GM23338 (cell line): ENCODE measurements around the gene AFF3. TPM values are rescaled to one million over a fixed set of nuclear protein-coding genes. Genes with fewer than 3 reads are reported as not detected.
A peak's percentile ranks its signal among the peaks of the same experiment; 100 is the strongest.

ENCODE experiments used
- ATAC-seq: fragments of 200-7000 bp; cut with Tn5 transposase; 3 replicates; pipeline ENCODE4 v1.9.1; 2020
- DNase-seq: peaks from one replicate; pipeline ENCODE4 v3.0.0-alpha.2; 2015; ENCODE audit warnings: low spot score
- H2AFZ ChIP-seq: fragments of 200-600 bp; sonication (generic); 2 replicates; pipeline ENCODE4 v1.8.0; 2016; ENCODE audit warnings: antibody characterized with exemption, mild to moderate bottlenecking, moderate library complexity
- H3F3A ChIP-seq: fragments of 200-600 bp; sonication (generic); replicated peaks from 2 replicates; pipeline ENCODE4 v1.8.0; 2017; ENCODE audit warnings: antibody characterized with exemption, mixed run types, low read depth
- H3K27ac ChIP-seq: fragments of 200-600 bp; sonication (generic); 2 replicates; pipeline ENCODE4 v1.6.1; 2016; ENCODE audit warnings: low read depth
- H3K27me3 ChIP-seq: fragments of 200-600 bp; sonication (generic); 2 replicates; pipeline ENCODE4 v1.8.0; 2016; ENCODE audit warnings: mild to moderate bottlenecking, mixed run types, moderate library complexity; ENCODE audit not compliant: insufficient read depth
- H3K36me3 ChIP-seq: fragments of 200-600 bp; sonication (generic); 2 replicates; pipeline ENCODE4 v1.8.0; 2016; ENCODE audit warnings: mild to moderate bottlenecking; ENCODE audit not compliant: insufficient read depth
- H3K4me1 ChIP-seq: fragments of 200-600 bp; sonication (generic); 2 replicates; pipeline ENCODE4 v1.8.0; 2016; ENCODE audit warnings: mild to moderate bottlenecking, moderate library complexity; ENCODE audit not compliant: insufficient read depth
- H3K4me2 ChIP-seq: fragments of 200-600 bp; sonication (generic); 2 replicates; pipeline ENCODE4 v1.7.1; 2017; ENCODE audit warnings: mixed run types
- H3K4me3 ChIP-seq: fragments of 200-600 bp; sonication (generic); 2 replicates; pipeline ENCODE4 v1.6.1; 2016; ENCODE audit warnings: mixed run types
- H3K79me2 ChIP-seq: fragments of 200-600 bp; sonication (generic); replicated peaks from 2 replicates; pipeline ENCODE4 v1.8.0; 2017; ENCODE audit warnings: mild to moderate bottlenecking; ENCODE audit not compliant: insufficient read depth
- H3K9me2 ChIP-seq: fragments of 200-600 bp; sonication (generic); 2 replicates; pipeline ENCODE4 v1.8.0; 2017; ENCODE audit not compliant: insufficient read depth
- H4K20me1 ChIP-seq: fragments of 200-600 bp; sonication (generic); replicated peaks from 2 replicates; pipeline ENCODE4 v1.8.0; 2017; ENCODE audit warnings: mild to moderate bottlenecking; ENCODE audit not compliant: insufficient read depth
- H3K27ac Mint-ChIP-seq: 2 replicates; pipeline ENCODE4 v1.8.0; 2020; ENCODE audit warnings: inconsistent platforms, mild to moderate bottlenecking, moderate library complexity, mixed read lengths
- H3K27me3 Mint-ChIP-seq: 3 replicates; pipeline ENCODE4 v1.8.0; 2022; ENCODE audit warnings: low read depth, mild to moderate bottlenecking, moderate library complexity, mixed read lengths, inconsistent platforms; ENCODE audit not compliant: insufficient read depth, poor library complexity
- H3K36me3 Mint-ChIP-seq: 3 replicates; pipeline ENCODE4 v1.8.0; 2021; ENCODE audit warnings: low read depth, mild to moderate bottlenecking, inconsistent platforms, moderate library complexity, mixed read lengths
- H3K4me1 Mint-ChIP-seq: 3 replicates; pipeline ENCODE4 v1.8.0; 2020; ENCODE audit warnings: mild to moderate bottlenecking, inconsistent platforms, mixed read lengths
- H3K4me3 Mint-ChIP-seq: 3 replicates; pipeline ENCODE4 v1.8.0; 2021; ENCODE audit warnings: moderate library complexity, mild to moderate bottlenecking, inconsistent platforms, mixed read lengths
- H3K9me3 Mint-ChIP-seq: 3 replicates; pipeline ENCODE4 v1.8.0; 2020; ENCODE audit warnings: moderate library complexity, mild to moderate bottlenecking, inconsistent platforms, mixed read lengths
- CREB1 ChIP-seq: fragments of 250-450 bp; sonication (Bioruptor Pico); IDR thresholded peaks from 2 replicates; pipeline ENCODE4 v1.5.0; 2020; ENCODE audit warnings: low read depth, mild to moderate bottlenecking, moderate library complexity
- CTCF ChIP-seq, 2 experiments: fragments of 200-600 bp in 1 of 2; sonication (generic) in 1 of 2; conservative IDR thresholded peaks; 2 replicates each; pipeline versions ENCODE4 v1.5.1 to v1.6.1; 2016 to 2017; ENCODE audit warnings: antibody characterized with exemption in 2 of 2, low read depth in 2 of 2, mild to moderate bottlenecking in 2 of 2, moderate library complexity in 1 of 2
- EZH2 ChIP-seq: fragments of 200-600 bp; sonication (generic); IDR thresholded peaks from one replicate; pipeline ENCODE4 v1.8.0; 2017; ENCODE audit warnings: antibody characterized with exemption, mild to moderate bottlenecking, low read depth; ENCODE audit not compliant: unreplicated experiment
- EZH2phosphoT487 ChIP-seq: fragments of 200-600 bp; sonication (generic); IDR thresholded peaks from one replicate; pipeline ENCODE4 v1.8.1; 2018; ENCODE audit warnings: antibody characterized with exemption; ENCODE audit not compliant: unreplicated experiment
- JUNB ChIP-seq: IDR thresholded peaks from one replicate; pipeline ENCODE4 v1.6.1; 2016; ENCODE audit warnings: antibody characterized with exemption; ENCODE audit not compliant: unreplicated experiment
- POLR2AphosphoS5 ChIP-seq: IDR thresholded peaks from 2 replicates; pipeline ENCODE4 v1.6.1; 2016; ENCODE audit warnings: antibody characterized with exemption, low read depth
- ZNF114 ChIP-seq: fragments of 250-450 bp; sonication (Bioruptor Pico); IDR thresholded peaks from 2 replicates; pipeline ENCODE4 v1.5.0; 2020; ENCODE audit warnings: mild to moderate bottlenecking, moderate library complexity
- ZNF331 ChIP-seq: fragments of 250-450 bp; sonication (Bioruptor Pico); IDR thresholded peaks from 2 replicates; pipeline ENCODE4 v1.5.0; 2020; ENCODE audit warnings: low read depth, mild to moderate bottlenecking, moderate library complexity
- polyA plus RNA-seq: library from polyadenylated mRNA; unstranded; fragments of >200 nt; fragmentation: Nextera tagmentation; extraction: Ambion mirVana; gene quantifications from 2 replicates; pipeline ENCODE4 v1.2.1, GENCODE V29; 2016
- total RNA-seq: library from RNA; depleted of rRNA; stranded (reverse); fragments of >200 nt; shearing (Covaris generic); gene quantifications from 2 replicates; pipeline ENCODE4 v1.2.3, GENCODE V29; 2014
- TF ChIP-seq, protein P1 (sequence below): fragments of 250-450 bp; sonication (Bioruptor Pico); IDR thresholded peaks from 2 replicates; pipeline ENCODE4 v1.5.0; 2020; ENCODE audit warnings: mild to moderate bottlenecking, moderate library complexity
- TF ChIP-seq, protein P2 (sequence below): IDR thresholded peaks from one replicate; pipeline ENCODE4 v1.6.1; 2018; ENCODE audit warnings: antibody characterized with exemption; ENCODE audit not compliant: unreplicated experiment
- TF ChIP-seq, protein P3 (sequence below): IDR thresholded peaks from 2 replicates; pipeline ENCODE4 v1.6.1; 2016; ENCODE audit warnings: antibody characterized with exemption

Gene AFF3
- total and polyA plus RNA-seq, 2 experiments from 2014 or later = 0.73 to 1.4 TPM

GRCh38 chr2:99960790-99961189, 181.6 kb downstream of the AFF3 start:
- Mint-ChIP-seq H3K4me1 (peaks cover 19% of the 10 kb centered on the region), H3K27me3 (peaks cover 2% of the 10 kb centered on the region), H3K36me3 (no peaks in the 10 kb centered on the region), H3K4me3 (no peak overlapping the region), H3K9me3 (no peaks in the 10 kb centered on the region), H3K27ac (no peak overlapping the region)
- Histone ChIP-seq H3K4me1 (0 out of 2 replicates have a peak, but pooled peaks cover 4% of the 10 kb centered on the region), H3F3A (no peaks in the 10 kb centered on the region), H3K27ac (no peak overlapping the region), H3K4me3 (no peak overlapping the region), H3K36me3 (no peaks in the 10 kb centered on the region), H3K4me2 (no peak overlapping the region), H2AFZ (no peak overlapping the region; the same call in 1 of the 2 replicates), H3K9me2 (no peaks in the 10 kb centered on the region; the same call in 1 of the 2 replicates), H3K79me2 (no peaks in the 10 kb centered on the region), H4K20me1 (no peaks in the 10 kb centered on the region), H3K27me3 (no peaks in the 10 kb centered on the region)
- DNase-seq = no peak
- peak; percentile 38; the same call in 2 of the 3 replicates for ATAC-seq
- TF ChIP-seq ZNF331 (CRISPR knock-in tag) (no peak), EZH2 (no peak), ZNF114 (CRISPR knock-in tag) (no peak), EZH2phosphoT487 (no peak), JUNB (no peak), POLR2AphosphoS5 (no peak), CREB1 (no peak), CTCF (conservative IDR thresholded peaks at IDR 0.05; ENCODE audit: low read depth in 2 of 2) (no peak)
- TF ChIP-seq, protein P1, sequence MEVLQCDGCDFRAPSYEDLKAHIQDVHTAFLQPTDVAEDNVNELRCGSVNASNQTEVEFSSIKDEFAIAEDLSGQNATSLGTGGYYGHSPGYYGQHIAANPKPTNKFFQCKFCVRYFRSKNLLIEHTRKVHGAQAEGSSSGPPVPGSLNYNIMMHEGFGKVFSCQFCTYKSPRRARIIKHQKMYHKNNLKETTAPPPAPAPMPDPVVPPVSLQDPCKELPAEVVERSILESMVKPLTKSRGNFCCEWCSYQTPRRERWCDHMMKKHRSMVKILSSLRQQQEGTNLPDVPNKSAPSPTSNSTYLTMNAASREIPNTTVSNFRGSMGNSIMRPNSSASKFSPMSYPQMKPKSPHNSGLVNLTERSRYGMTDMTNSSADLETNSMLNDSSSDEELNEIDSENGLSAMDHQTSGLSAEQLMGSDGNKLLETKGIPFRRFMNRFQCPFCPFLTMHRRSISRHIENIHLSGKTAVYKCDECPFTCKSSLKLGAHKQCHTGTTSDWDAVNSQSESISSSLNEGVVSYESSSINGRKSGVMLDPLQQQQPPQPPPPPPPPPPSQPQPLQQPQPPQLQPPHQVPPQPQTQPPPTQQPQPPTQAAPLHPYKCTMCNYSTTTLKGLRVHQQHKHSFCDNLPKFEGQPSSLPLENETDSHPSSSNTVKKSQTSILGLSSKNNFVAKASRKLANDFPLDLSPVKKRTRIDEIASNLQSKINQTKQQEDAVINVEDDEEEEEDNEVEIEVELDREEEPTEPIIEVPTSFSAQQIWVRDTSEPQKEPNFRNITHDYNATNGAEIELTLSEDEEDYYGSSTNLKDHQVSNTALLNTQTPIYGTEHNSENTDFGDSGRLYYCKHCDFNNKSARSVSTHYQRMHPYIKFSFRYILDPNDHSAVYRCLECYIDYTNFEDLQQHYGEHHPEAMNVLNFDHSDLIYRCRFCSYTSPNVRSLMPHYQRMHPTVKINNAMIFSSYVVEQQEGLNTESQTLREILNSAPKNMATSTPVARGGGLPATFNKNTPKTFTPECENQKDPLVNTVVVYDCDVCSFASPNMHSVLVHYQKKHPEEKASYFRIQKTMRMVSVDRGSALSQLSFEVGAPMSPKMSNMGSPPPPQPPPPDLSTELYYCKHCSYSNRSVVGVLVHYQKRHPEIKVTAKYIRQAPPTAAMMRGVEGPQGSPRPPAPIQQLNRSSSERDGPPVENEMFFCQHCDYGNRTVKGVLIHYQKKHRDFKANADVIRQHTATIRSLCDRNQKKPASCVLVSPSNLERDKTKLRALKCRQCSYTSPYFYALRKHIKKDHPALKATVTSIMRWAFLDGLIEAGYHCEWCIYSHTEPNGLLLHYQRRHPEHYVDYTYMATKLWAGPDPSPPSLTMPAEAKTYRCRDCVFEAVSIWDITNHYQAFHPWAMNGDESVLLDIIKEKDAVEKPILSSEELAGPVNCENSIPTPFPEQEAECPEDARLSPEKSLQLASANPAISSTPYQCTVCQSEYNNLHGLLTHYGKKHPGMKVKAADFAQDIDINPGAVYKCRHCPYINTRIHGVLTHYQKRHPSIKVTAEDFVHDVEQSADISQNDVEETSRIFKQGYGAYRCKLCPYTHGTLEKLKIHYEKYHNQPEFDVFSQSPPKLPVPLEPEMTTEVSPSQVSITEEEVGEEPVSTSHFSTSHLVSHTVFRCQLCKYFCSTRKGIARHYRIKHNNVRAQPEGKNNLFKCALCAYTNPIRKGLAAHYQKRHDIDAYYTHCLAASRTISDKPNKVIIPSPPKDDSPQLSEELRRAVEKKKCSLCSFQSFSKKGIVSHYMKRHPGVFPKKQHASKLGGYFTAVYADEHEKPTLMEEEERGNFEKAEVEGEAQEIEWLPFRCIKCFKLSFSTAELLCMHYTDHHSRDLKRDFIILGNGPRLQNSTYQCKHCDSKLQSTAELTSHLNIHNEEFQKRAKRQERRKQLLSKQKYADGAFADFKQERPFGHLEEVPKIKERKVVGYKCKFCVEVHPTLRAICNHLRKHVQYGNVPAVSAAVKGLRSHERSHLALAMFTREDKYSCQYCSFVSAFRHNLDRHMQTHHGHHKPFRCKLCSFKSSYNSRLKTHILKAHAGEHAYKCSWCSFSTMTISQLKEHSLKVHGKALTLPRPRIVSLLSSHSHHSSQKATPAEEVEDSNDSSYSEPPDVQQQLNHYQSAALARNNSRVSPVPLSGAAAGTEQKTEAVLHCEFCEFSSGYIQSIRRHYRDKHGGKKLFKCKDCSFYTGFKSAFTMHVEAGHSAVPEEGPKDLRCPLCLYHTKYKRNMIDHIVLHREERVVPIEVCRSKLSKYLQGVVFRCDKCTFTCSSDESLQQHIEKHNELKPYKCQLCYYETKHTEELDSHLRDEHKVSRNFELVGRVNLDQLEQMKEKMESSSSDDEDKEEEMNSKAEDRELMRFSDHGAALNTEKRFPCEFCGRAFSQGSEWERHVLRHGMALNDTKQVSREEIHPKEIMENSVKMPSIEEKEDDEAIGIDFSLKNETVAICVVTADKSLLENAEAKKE (CRISPR knock-in tag) = no peak
- TF ChIP-seq, protein P2, sequence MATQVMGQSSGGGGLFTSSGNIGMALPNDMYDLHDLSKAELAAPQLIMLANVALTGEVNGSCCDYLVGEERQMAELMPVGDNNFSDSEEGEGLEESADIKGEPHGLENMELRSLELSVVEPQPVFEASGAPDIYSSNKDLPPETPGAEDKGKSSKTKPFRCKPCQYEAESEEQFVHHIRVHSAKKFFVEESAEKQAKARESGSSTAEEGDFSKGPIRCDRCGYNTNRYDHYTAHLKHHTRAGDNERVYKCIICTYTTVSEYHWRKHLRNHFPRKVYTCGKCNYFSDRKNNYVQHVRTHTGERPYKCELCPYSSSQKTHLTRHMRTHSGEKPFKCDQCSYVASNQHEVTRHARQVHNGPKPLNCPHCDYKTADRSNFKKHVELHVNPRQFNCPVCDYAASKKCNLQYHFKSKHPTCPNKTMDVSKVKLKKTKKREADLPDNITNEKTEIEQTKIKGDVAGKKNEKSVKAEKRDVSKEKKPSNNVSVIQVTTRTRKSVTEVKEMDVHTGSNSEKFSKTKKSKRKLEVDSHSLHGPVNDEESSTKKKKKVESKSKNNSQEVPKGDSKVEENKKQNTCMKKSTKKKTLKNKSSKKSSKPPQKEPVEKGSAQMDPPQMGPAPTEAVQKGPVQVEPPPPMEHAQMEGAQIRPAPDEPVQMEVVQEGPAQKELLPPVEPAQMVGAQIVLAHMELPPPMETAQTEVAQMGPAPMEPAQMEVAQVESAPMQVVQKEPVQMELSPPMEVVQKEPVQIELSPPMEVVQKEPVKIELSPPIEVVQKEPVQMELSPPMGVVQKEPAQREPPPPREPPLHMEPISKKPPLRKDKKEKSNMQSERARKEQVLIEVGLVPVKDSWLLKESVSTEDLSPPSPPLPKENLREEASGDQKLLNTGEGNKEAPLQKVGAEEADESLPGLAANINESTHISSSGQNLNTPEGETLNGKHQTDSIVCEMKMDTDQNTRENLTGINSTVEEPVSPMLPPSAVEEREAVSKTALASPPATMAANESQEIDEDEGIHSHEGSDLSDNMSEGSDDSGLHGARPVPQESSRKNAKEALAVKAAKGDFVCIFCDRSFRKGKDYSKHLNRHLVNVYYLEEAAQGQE = no peak
- TF ChIP-seq, protein P3, sequence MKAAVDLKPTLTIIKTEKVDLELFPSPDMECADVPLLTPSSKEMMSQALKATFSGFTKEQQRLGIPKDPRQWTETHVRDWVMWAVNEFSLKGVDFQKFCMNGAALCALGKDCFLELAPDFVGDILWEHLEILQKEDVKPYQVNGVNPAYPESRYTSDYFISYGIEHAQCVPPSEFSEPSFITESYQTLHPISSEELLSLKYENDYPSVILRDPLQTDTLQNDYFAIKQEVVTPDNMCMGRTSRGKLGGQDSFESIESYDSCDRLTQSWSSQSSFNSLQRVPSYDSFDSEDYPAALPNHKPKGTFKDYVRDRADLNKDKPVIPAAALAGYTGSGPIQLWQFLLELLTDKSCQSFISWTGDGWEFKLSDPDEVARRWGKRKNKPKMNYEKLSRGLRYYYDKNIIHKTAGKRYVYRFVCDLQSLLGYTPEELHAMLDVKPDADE = no peak
